HG03103 (cell line): ENCODE data around the gene ST7.
"Not testable (repeated sequence)": the region's sequence is repeated elsewhere in the genome, so short reads cannot be mapped to it uniquely, and the experiment has no call there.

Experiments
- ATAC-seq: cut with Tn5 transposase; IDR thresholded peaks from one replicate; pipeline ENCODE4 v1.9.1; 2021; ENCODE audit warnings: low read depth; ENCODE audit not compliant: unreplicated experiment

Gene ST7

GRCh38 chr7:116949941-116950801 is 3.1 kb upstream of the ST7 start:
- no peak for ATAC-seq

- no peak for ATAC-seq
Observed at GRCh38 chr7:116950889-116951351, 2.4 kb upstream of the ST7 start.

DNA sequence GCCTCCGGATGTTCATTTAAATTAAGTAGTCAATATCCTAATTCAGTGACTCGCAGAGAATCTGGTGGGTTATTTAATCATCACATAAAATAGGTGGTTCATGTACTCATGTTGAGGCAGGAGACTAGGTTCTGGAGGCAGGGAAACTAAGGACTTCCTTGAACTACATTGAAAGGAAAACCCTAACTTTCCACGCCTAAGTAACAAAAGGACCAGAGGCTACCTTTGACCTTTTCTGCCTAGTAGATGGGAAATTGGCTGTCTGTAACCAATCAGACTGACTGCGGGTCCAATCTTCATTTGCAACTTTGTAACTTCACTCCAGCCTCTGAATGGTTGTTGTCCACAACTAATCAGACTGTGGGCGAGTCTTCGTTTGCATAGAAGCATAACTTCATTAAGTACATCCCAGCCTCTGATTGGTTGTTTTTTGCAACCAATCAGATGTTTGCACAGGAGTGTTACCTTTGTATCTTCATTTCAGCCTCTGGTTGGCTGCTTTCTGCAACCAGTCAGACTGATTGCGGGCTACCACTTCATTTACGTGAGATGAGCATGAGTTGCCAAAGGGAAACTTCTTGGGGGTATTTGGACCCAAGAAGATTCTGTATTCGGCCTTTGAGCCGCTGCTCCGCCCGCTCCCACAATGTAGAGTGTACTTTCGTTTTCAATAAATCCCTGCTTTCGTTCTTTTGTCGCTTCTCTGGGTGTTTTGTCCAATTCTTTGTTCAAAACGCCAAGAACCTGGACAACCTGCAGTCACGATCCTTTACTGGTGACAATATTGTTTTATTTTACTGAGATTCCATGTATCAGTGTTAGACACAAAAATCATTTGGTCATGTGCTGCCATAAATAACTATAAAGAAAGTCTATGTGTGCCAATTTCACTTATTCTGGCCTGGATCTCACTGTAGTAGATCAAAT is 1.7 kb upstream of the ST7 start:
- no peak for ATAC-seq

DNA sequence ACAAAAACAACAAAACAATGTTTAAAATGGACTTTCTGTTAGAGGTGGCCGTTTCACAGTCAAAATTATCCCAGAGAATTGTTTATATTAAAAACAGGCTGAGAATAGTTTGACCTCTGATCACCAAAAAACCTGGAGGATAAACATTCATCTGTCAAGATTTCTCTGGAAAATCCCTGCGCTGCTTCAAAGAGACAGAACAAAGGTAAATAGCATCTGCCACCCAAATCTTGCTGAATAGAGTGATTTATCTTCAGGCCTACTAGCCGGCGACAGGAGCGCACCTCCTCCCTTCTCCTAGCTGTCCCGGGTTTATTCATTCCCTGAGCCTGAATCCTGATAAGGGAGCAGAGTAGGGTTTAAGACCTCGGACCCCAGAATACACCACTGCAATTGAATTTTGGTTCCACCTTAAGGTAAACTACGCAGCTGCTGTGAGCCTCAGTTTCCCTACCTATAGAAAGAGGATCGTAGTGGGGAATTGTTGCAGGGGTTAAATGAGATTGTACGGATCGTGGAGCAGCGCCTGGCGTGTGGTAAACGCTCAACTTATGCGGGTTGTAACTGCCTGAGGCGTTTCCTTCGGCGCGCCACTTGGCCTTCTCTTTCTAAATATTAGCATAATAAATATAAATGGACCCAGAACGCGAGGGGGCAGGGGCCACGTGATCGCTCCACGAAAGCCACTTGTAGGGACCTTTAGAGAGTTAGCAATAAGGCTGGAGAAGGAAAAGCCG is 498 bp upstream of the ST7 start:
- peak; percentile 16 for ATAC-seq

DNA sequence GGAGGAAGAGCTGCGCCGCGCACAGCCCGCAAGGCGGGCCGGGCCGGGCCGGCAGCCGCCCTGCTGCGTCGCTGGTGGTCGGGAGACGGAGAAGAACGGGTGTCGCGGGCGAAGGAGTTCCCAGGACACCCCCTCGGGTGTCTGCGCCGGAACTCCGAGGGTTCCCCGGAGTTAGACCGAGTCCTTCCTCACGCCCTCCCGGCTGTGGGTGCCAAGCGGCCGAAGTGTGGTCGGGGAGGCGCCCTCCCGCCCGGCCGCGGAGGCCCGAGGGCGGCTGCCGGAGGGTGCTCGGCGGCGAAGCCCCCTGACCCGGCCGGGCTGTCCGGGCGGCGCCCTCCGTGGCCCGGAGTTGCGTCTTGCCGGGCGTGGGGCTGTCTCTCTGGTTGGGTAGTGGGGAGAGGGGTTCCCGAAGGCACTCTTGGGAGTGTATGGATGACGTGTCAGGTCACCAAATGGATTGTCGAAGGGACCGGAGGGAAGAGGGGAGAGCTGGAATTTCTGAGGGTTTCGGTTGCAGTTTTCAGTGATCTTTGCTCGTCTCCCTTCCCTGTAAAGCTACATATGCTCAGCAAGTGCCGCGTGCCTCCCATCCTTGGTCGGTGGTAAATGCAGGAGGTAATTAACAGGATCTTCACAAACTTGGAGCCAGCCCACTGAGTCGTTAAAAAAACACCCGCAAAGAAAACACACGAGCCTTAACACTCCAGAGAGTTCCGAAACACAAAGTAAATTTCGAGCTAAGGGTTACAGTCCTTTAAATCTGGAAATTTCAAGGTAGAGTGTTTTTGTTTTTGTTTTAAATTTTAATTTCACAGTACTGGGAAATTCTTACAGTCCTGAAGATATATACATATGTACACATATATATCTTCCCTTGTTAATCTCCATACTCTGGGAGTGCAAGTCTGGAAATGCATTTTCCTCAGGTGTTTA is 871 bp downstream of the ST7 start:
- ATAC-seq = peak; percentile 12

DNA sequence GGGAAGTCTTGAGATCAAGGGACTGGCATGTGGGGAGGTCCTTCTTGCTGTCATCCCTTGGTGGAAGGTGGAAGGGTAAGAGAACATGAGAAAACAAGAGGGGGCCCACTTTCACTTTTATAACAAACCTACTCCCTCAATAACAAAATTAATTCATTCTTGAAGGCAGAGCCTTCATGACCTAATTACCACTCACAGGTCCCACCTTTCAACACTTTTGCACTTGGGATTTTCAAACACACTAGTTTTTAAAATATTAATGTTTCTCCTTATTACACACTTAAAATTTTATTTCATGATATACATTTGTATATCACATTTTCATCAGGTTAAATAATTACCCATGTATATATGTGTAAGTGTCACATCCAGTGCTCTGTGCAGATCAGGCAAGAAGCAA is 2.0 kb downstream of the ST7 start:
- no peak for ATAC-seq

GRCh38 chr7:116955801-116956476 is 2.6 kb downstream of the ST7 start:
- ATAC-seq = peak; percentile 70

- no peak for ATAC-seq
Observed at GRCh38 chr7:116956477-116956804, 3.1 kb downstream of the ST7 start.

GRCh38 chr7:116957874-116958273 is 4.6 kb downstream of the ST7 start:
- ATAC-seq = peak; percentile 34

- ATAC-seq = not testable (repeated sequence)
Observed at GRCh38 chr7:116961966-116962673, 8.8 kb downstream of the ST7 start.

DNA sequence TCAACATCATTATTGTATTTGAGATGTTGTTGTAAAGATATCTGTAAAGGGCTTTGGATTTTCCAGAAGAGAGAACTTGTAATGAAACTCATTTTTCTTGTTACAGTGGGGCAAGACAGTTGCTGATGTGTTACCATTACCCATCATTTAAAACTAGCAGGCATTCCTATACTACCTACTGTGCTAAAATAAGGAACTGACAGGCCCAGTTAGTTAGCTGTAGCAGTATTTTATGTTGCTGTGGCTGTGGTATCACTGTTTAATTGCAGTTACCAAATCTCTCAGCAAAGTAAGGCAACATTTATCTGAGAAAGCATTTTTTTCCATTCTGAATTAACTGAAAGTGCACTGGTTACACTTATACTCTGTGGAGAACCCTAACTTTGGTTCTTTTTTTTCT is 9.9 kb downstream of the ST7 start:
- ATAC-seq = no peak

DNA sequence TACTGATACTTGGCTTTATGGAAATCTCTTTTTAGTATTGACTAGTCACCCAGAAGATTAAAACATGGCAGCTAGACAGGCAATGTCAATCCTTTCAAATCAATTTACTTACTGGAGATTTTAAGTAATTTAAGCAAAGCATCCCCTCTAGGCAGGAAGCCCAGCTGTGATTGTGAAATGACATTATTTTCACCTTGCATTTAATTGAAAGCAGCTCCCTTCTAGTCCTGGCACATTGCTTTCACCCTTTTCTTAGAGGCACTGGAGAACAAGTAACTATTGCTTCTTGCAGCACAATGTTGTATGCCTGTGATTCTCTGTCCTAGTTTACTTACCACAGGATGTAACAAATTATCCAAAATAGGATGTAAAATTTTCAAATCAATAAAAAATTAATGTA is 13.3 kb downstream of the ST7 start:
- ATAC-seq = no peak

GRCh38 chr7:116967254-116967922 is 14.1 kb downstream of the ST7 start:
- ATAC-seq = no peak

GRCh38 chr7:116967983-116968382 is 14.7 kb downstream of the ST7 start:
- ATAC-seq = no peak

DNA sequence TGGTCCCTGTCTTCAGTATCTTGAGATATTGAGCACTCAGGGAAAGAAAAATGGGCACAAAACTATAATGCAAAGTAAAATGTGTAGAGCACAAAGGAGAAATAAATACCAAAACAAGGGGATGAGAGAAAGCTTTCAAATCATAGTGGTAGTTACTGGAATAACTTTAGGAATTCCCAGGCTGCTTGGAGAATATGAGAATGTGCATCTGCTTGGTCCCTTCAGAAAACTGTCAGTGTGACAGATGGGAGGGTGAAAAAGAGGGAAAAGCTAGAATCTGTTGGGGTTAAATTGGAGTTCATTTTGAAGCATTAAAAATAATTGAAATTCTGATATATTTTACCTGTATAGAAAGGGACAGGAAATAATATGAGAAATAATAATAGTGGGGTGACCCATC is 15.3 kb downstream of the ST7 start:
- no peak for ATAC-seq

DNA sequence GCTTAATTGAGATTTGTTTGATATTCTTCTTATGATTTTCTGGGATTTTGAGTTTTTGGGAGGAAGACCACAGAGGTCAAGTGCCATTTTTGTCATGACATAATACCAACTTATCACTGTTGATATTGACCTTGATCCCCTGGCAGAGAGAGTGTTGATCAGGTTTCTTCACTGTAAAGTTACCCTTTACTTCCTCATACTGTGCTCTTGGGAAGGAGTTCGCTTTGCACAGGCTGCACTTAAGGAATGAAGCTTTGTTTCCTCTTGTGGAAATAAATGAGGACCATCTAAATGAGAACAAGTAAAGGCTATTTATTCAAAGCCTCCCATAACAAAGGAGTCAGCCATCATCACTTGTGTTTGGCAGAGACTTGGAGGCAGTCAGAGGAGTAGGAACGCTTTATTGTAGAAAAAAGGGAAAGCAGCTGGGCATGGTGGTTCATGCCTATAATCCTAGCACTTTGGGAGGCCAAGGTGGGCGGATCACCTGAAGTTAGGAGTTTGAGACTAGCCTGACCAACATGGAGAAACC is 16.1 kb downstream of the ST7 start:
- ATAC-seq = no peak

DNA sequence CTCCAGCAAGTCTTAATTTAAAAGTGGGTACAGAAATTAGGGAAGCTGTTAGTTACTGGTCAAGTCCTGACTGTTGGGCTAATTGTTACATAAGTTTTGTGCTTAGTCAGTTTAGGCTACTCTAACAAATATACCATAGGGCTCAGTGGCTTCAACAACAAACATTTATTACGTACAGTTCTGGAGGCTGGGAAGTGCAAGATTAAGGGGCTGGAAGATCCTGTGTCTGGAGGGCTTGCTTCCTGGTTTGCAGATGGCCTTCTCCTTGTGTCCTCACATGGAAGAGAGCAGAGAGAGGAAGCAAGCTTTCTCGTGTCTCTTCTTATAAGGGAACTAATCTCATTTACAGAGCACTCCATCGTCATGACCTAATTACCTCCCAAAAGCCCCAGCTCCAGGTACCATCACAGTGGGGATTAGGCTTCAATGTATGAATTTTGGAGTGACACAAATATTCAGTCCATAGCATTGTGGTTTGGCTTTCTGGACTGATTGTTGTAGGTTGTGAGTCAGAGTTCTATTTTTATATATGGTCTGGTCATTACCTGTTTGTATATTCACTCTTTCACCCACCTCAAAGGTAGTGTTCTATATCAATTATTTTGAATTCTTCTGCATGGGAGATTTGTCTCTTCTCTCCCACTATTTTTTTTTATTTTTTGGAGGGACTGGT is 17.1 kb downstream of the ST7 start:
- peak; percentile 70 for ATAC-seq
